Right lung (tissue), 5 donors: Measurements from ENCODE around the gene REEP2. TPM values are rescaled to one million over a fixed set of nuclear protein-coding genes. Genes with fewer than 3 reads are reported as not detected.
"Not testable (repeated sequence)": the region's sequence is repeated elsewhere in the genome, so short reads cannot be mapped to it uniquely, and the experiment has no call there.

Experiments
- DNase-seq, 2 donors: peaks; one replicate each; pipeline ENCODE4 v3.0.0-alpha.2; 2013
- polyA plus RNA-seq, 5 donors: library from polyadenylated mRNA; unstranded; fragments of 120-200 nt; gene quantifications; one replicate each; pipeline versions ENCODE4 v1.2.1 to v1.2.3, GENCODE V29; 2013; ENCODE audit warnings: inconsistent platforms in 1 of 5, low replicate concordance in 1 of 5; ENCODE audit not compliant: insufficient read length in 5 of 5, insufficient read depth in 1 of 5

The REEP2 gene
- polyA plus RNA-seq, 5 donors: 1.5 to 2.4 (median 1.9) TPM

GRCh38 chr5:138465261-138466124 lies 26.6 kb downstream of the REEP2 start, which contains the start of gene EGR1:
Gene EGR1, plus strand, starts transcription at chr5:138465479. Its CDS starts 283 bp downstream, at chr5:138465762.
- DNase-seq: peak; percentile 97

GRCh38 chr5:138466125-138466899 lies 27.5 kb downstream of the REEP2 start:
- no peak for DNase-seq

DNA sequence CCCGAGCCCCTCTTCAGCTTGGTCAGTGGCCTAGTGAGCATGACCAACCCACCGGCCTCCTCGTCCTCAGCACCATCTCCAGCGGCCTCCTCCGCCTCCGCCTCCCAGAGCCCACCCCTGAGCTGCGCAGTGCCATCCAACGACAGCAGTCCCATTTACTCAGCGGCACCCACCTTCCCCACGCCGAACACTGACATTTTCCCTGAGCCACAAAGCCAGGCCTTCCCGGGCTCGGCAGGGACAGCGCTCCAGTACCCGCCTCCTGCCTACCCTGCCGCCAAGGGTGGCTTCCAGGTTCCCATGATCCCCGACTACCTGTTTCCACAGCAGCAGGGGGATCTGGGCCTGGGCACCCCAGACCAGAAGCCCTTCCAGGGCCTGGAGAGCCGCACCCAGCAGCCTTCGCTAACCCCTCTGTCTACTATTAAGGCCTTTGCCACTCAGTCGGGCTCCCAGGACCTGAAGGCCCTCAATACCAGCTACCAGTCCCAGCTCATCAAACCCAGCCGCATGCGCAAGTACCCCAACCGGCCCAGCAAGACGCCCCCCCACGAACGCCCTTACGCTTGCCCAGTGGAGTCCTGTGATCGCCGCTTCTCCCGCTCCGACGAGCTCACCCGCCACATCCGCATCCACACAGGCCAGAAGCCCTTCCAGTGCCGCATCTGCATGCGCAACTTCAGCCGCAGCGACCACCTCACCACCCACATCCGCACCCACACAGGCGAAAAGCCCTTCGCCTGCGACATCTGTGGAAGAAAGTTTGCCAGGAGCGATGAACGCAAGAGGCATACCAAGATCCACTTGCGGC lies 28.2 kb downstream of the REEP2 start:
- no peak for DNase-seq

- DNase-seq: no peak
These were observed 28.9 kb downstream of the REEP2 start for GRCh38 chr5:138467711-138468132.

DNA sequence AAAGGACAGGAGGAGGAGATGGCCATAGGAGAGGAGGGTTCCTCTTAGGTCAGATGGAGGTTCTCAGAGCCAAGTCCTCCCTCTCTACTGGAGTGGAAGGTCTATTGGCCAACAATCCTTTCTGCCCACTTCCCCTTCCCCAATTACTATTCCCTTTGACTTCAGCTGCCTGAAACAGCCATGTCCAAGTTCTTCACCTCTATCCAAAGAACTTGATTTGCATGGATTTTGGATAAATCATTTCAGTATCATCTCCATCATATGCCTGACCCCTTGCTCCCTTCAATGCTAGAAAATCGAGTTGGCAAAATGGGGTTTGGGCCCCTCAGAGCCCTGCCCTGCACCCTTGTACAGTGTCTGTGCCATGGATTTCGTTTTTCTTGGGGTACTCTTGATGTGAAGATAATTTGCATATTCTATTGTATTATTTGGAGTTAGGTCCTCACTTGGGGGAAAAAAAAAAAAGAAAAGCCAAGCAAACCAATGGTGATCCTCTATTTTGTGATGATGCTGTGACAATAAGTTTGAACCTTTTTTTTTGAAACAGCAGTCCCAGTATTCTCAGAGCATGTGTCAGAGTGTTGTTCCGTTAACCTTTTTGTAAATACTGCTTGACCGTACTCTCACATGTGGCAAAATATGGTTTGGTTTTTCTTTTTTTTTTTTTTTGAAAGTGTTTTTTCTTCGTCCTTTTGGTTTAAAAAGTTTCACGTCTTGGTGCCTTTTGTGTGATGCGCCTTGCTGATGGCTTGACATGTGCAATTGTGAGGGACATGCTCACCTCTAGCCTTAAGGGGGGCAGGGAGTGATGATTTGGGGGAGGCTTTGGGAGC lies 29.5 kb downstream of the REEP2 start:
- no peak for DNase-seq

- no peak for DNase-seq
These were observed 30.2 kb downstream of the REEP2 start for GRCh38 chr5:138468966-138469539.

DNA sequence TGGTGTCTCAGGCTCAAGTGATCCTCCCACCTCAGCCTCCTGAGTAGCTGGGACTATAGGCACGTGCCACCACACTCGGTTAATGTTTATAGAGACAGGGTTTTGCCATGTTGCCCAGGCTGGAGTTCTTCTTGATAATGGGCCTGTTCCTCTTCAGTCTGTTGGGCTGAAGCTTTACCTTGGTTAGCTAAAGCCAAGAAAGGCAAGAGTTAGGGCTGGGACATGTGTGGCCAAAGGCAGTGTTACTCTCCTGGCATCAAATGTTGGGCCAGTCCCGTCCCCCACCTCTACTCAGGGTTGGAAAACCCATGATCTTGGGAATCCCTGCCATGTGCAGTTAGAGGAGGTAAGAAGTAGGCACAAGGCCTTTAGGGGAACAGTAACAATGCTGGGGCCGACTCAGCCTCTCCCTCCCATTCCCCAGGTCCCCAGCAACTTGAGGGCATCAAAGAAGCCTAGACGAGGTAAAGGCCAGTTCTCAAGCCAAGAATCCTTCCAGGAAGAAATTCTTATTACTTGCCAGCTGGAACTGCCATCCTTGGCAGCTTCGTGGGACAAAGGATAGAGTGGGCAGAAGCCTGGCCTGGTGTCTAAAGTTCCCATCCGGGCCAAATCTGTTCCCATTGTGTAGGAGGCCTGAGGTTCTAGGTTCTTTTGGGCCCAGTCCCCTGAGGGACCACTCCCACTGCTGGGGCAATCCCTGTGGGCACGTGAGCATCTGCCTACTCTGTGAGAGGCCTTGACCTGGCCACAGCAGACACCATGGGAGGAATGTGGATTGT lies 30.9 kb downstream of the REEP2 start:
- peak; percentile 68 to 71 for DNase-seq

GRCh38 chr5:138470322-138471051 lies 31.6 kb downstream of the REEP2 start:
- DNase-seq: no peak

- DNase-seq: no peak
These were observed 32.1 kb downstream of the REEP2 start for GRCh38 chr5:138471052-138471361.

DNA sequence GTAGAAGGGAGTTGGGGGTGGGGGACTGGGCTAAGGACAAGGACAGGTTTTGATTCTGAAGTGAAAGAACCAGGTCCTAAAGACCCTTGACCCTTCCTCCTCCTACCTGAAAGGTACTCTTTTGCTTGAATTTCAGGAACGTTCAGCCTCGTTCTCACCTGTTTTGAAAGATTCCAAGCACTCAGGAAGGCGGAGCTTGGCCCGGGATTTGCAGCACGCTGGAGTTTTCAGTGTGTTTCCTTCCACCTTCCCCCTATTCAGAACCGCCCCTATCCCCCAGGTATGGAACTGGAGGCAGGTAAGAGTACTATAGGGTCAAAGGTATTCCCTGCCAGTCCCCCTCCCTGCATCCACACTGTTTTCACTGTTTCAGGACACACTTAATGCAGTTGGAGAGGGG lies 33.5 kb downstream of the REEP2 start:
- DNase-seq: no peak

DNA sequence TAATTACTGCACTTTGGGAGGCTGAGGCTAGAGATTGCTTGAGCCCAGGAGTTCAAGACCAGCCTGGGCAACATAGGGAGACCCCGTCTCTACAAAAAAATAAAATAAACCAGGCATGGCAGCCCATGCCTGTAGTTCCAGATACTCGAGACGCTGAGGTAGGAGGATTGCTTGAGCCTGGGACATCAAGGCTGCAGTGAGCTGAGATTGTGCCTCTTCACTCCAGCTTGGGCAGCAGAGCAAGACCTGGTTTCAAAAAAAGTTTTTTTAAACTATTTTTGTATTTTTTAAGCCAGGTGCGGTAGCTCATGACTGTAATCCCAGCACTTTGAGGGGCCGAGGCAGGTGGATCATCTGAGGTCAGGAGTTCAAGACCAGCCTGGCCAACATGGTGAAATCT lies 34.3 kb downstream of the REEP2 start:
- DNase-seq: not testable (repeated sequence)

- DNase-seq: no peak
These were observed 38.1 kb downstream of the REEP2 start for GRCh38 chr5:138476918-138477317.

GRCh38 chr5:138482638-138483037 lies 43.8 kb downstream of the REEP2 start:
- no peak for DNase-seq

- DNase-seq: no peak
These were observed 49.7 kb downstream of the REEP2 start for GRCh38 chr5:138488481-138488945.

GRCh38 chr5:138489683-138490061 lies 50.8 kb downstream of the REEP2 start:
- DNase-seq: no peak

- no peak for DNase-seq
These were observed 51.9 kb downstream of the REEP2 start for GRCh38 chr5:138490648-138491283.

GRCh38 chr5:138491284-138491648 lies 52.4 kb downstream of the REEP2 start:
- DNase-seq: no peak

DNA sequence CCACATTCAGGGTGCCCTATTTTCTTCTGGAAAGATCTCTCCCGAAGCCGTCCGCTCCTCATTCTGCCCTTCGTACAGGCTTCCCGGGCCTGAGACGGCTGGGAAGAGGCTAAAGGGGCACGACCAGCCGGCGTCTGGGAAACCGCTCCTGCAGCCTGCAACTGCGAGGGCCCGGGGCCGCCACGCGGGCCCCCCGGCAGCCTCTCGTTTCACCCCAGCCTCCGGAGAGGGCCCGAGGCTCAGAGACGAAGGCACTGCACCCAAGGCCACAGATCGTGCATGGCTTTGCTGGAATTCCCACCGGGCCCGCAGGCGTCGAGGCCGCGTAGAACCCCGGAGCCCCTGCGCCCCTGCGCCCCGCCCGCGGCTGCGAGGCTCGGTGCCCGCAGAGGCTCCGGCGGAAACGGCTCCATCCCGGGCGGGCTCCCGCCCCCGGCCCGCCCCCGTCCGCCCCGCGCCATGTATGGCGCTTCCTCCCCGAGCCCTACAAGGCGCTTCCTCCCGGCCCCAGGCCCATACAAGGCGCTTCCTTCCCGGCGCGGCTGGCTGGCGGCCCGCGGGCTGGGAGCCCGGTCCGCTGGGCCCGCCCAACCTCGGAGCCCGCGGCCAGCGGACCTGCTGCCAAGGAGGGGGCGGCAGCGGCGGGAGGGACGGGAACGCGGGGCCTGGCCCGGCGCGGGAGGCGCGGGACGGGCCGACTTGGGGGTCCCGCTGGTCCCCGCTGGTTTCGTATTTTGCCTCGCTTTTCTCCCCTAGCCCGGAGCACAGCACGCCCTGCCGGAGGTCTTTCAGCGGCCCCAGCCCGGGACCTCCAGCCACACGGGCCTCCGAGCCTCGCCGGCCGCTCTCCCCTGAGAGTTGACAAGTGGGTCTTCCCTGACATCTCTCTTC lies 53.1 kb downstream of the REEP2 start:
- peak; percentile 92 to 93 for DNase-seq
